ENCODE data around the gene ESRRG. TPM values are rescaled to one million over a fixed set of nuclear protein-coding genes. Genes with fewer than 3 reads are reported as not detected.
A peak's percentile ranks its signal among the peaks of the same experiment; 100 is the strongest.

The ESRRG gene
- total and polyA plus RNA-seq, 4 donors = 0.19 to 4.5 (median 1.3) TPM

GRCh38 chr1:216600730-216601609, 122.3 kb downstream of the ESRRG start:
- Histone ChIP-seq H3K36me3 (ENCODE audit: control insufficient read depth in 4 of 4, insufficient read depth in 4 of 4, low read length in 4 of 4) (no peaks in the 10 kb centered on the region), H3K27ac (ENCODE audit: low read depth in 1 of 2, low read length in 1 of 2) (peak overlapping the region; percentile 96 to 97), H3K4me3 (peak overlapping the region; percentile 62), H3K9ac (ENCODE audit: insufficient read depth in 1 of 2, low read length in 2 of 2) (peak overlapping the region; percentile 64 to 96), H3K9me3 (ENCODE audit: control insufficient read depth in 4 of 4, insufficient read depth in 3 of 4, low read length in 3 of 4) (no peaks in the 10 kb centered on the region), H3K27me3 (ENCODE audit: control insufficient read depth in 3 of 3, insufficient read depth in 3 of 3, low read length in 2 of 3) (no peaks in the 10 kb centered on the region), H3K4me1 (ENCODE audit: control insufficient read depth in 5 of 5, insufficient read depth in 5 of 5, low read length in 5 of 5) (peaks cover 0 to 9% (median 5%) of the 10 kb centered on the region in 5 donors)
- WGBS, 2 donors = 1 to 2% methylated on average over 54 to 58 of the region's 58 CpGs
- TF ChIP-seq CTCF (IDR thresholded peaks at IDR 0.05; ENCODE audit: control extremely low read depth, extremely low read depth) = no peak
- DNase-seq (peak; percentile 89 to 96 (median 95)), ATAC-seq (ENCODE audit: insufficient read depth, low FRiP score) (peak; percentile 93)

- Histone ChIP-seq H3K27me3 (ENCODE audit: control insufficient read depth in 3 of 3, insufficient read depth in 3 of 3, low read length in 2 of 3) (no peaks in the 10 kb centered on the region), H3K9ac (ENCODE audit: insufficient read depth in 1 of 2, low read length in 2 of 2) (peak overlapping the region in 1 of 2 donors; percentile 26), H3K9me3 (ENCODE audit: control insufficient read depth in 4 of 4, insufficient read depth in 3 of 4, low read length in 3 of 4) (no peaks in the 10 kb centered on the region), H3K36me3 (ENCODE audit: control insufficient read depth in 4 of 4, insufficient read depth in 4 of 4, low read length in 4 of 4) (no peaks in the 10 kb centered on the region), H3K27ac (ENCODE audit: low read depth in 1 of 2, low read length in 1 of 2) (peak overlapping the region in 1 of 2 donors; percentile 97), H3K4me1 (ENCODE audit: control insufficient read depth in 5 of 5, insufficient read depth in 5 of 5, low read length in 5 of 5) (peaks cover 0 to 11% (median 4%) of the 10 kb centered on the region in 5 donors), H3K4me3 (no peak overlapping the region)
- no peak for TF ChIP-seq CTCF (IDR thresholded peaks at IDR 0.05; ENCODE audit: control extremely low read depth, extremely low read depth)
- DNase-seq (no peak), ATAC-seq (ENCODE audit: insufficient read depth, low FRiP score) (no peak)
- WGBS, 2 donors = 93% methylated on average over 6 of the region's 6 CpGs
Measured at GRCh38 chr1:216599851-216600250, 123.4 kb downstream of the ESRRG start.

GRCh38 chr1:216598448-216598847, 124.8 kb downstream of the ESRRG start:
- Histone ChIP-seq H3K4me1 (ENCODE audit: control insufficient read depth in 5 of 5, insufficient read depth in 5 of 5, low read length in 5 of 5) (peaks cover 0 to 11% (median 4%) of the 10 kb centered on the region in 5 donors), H3K27ac (ENCODE audit: low read depth in 1 of 2, low read length in 1 of 2) (no peak overlapping the region), H3K9ac (ENCODE audit: insufficient read depth in 1 of 2, low read length in 2 of 2) (no peak overlapping the region), H3K36me3 (ENCODE audit: control insufficient read depth in 4 of 4, insufficient read depth in 4 of 4, low read length in 4 of 4) (no peaks in the 10 kb centered on the region), H3K9me3 (ENCODE audit: control insufficient read depth in 4 of 4, insufficient read depth in 3 of 4, low read length in 3 of 4) (no peaks in the 10 kb centered on the region), H3K27me3 (ENCODE audit: control insufficient read depth in 3 of 3, insufficient read depth in 3 of 3, low read length in 2 of 3) (no peaks in the 10 kb centered on the region), H3K4me3 (no peak overlapping the region)
- no peak for ATAC-seq (ENCODE audit: insufficient read depth, low FRiP score)
- no peak for DNase-seq
- no peak for TF ChIP-seq CTCF (IDR thresholded peaks at IDR 0.05; ENCODE audit: control extremely low read depth, extremely low read depth)

Data from lung (tissue), 12 donors.